Activated CD8-positive, alpha-beta memory T cell treated with anti-CD3 and anti-CD28 coated beads for 1 hour (primary cell): ENCODE results near the gene SRSF12.

Source experiments
- DNase-seq, 2 donors: peaks; one replicate each; pipeline ENCODE4 v3.0.0-alpha.2; 2020; ENCODE audit warnings: low read depth in 1 of 2; ENCODE audit errors: extremely low read depth in 1 of 2

SRSF12 gene

DNA sequence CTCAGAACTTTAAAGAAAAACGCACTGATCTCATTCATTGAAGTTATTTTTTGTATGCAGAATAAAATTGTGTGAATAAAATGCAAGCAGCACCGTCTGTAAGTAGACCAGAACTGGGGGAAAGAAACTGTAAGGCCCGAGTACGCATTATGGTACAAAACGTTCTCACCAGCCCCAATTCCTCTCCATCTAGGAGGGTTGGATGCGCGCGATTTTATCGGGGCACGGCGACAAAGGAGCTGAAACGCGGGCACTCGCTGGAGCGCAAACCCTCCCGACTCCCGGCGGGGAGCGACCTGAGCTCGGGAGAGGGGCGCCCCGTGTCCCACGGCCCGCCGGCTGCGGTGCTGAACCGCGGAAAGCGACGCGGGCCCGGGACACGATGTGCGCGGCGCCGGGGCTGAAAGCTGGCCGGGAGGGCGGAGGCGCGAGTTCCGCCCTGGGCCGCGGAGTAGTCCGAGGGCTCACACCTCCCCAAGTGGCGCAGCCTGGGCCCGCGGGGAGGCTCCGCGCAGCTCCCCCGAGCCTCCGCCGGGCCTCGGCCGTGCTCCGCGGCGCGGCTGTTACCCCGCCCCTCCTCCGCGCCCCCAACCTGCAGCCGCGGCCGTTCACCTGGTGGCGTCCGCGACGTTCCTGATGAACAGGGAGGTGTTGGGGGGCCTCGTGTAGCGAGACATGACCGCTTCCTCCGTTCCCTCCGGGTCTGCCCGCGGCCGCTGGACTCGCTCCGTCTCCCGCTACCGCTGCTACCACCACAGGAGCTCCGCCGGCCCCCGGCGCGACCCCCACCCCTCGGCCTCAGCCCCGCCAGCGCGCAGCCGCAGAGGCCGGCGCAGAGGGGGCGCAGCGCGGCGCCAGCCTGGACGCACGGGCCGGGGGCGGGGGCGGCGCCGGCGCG lies at the start of gene SRSF12:
TSS of gene SRSF12 (minus strand) at position 861 of the 898 bp plus-strand sequence. CDS start at position 677, 184 bp downstream.
- DNase-seq, result peak; percentile 0 to 11

DNA sequence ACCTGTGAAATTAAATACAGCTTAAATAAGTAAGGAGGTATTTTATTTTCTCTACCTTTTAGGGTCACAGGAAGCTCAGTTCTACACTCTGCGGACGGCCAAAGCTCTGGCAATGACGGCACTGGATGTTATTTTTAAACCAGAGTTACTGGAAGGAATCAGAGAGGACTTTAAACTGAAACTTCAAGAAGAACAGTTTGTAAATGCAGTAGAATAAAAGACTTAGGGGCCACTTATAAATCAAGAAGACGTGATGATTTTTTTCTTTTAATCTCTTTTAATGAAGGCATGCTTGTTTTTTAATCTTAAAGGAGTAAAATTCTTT lies 44.1 kb upstream of the SRSF12 start:
- DNase-seq, result no peak

DNA sequence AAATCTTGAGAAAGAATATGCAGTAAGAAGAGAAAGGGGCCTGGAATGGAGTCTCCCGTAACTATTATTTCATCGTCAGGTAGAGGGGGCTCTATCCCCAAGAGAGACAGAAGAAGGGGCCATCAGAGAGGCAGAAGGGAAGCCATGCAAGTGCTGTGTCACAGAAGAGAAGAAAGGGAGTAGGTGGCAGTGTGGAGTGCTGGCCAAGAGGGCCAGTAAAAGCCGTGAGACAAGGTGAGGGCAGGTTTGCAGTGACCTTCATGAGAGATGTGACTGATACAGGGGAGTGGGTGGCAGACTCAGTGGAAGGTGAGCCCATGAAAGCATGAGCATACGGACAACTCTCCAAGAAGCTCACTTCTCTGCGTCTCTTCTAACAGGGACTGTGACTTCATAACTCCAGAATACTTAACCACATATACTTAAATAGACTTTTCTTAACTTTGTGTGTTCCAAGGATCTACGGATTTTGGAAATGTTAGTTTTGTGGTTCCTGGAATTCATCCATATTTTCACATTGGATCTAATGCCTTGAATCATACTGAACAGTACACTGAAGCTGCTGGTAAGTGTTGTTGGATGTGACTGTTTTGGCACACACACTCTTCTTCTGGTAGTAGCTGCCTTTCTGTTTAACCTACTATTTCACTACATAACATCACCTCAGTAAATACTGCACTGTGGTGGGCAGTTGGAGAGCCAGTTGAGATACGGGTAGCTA lies 43.6 kb upstream of the SRSF12 start:
- no peak for DNase-seq

DNA sequence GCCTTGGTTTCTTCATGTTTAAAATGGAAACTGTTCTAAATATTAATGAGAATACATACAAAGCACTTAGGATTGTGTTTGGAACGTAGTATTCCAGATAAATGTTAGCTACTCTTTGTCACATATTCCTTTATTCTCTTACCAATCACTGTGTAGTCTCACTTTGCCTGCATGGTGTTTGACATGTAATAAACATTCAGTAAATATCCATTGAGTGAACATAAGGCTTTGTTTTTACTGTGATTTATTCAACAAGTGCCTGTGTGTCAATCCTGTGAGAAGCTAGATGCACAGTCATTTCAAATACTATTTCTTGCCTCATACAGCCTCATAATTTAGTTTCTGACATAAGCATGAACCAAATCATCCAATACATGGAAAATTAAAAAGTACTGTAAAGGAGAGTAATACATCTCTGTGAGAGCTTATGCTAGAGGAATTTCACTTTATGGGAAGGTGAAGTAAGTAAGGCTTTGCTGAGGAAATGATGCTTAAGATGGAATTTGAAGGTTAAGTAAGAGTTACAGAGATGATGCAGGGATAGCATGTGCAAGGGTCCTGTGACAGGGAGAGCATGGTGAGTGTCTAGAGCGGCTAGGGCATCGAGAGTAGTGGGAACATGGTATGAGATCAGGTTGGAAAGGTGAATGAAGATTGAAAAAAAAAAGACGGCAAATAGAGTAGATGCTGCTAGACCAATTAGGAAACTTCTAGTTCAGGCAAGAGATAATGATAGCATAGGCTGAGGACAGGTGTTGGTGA lies 42.6 kb upstream of the SRSF12 start:
- no peak for DNase-seq

DNA sequence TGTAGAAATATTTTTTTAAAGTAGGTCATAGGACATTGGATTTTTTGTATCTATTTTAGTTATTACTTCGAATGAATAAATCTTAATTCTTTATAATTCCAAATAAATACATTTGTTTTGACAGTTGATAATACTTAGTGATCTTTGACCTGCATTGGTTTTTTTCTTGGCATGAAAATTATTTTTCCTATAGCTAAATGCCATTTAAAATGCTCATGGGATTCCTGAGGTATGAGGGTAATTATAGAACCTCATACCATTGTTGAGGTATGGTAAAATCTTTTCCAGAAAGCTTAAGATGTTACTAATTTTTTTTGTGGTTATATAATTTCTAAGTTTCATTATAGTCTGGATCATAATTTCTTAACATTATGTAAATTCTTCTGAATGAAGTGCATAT lies 36.3 kb upstream of the SRSF12 start:
- no peak for DNase-seq

DNA sequence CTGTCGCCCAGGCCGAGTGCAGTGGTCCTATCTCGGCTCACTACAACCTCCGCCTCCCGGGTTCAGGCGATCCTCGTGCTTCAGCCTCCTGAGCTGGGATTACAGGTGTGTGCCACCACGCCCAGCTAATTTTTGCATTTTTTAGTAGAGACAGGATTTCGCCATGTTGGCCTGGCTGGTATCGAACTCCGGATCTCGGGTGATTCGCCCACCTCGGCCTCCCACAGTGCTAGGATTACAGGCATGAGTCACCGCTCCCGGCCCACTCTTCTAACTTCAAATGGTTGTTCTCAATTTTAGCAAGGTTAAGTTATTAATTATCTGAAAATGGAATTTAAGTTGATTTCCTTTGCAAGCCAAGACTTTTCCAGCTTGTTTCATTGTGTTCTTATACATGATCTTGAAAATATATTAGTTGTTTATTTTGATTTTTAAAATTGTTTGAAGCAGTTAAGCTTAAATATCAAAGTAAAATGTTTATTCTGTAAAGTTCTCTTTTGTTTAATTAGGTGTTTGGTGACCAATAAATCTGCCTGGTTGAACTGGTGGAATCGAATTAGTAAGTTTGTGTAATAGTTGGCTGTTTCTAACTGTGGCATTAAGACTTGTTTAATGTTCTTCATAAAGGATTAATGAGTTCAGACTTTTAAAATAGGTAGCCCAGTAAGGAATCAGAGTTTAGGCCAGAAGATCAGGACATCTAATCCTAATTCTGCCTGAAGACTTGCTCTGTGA lies 30.3 kb upstream of the SRSF12 start:
- no peak for DNase-seq

DNA sequence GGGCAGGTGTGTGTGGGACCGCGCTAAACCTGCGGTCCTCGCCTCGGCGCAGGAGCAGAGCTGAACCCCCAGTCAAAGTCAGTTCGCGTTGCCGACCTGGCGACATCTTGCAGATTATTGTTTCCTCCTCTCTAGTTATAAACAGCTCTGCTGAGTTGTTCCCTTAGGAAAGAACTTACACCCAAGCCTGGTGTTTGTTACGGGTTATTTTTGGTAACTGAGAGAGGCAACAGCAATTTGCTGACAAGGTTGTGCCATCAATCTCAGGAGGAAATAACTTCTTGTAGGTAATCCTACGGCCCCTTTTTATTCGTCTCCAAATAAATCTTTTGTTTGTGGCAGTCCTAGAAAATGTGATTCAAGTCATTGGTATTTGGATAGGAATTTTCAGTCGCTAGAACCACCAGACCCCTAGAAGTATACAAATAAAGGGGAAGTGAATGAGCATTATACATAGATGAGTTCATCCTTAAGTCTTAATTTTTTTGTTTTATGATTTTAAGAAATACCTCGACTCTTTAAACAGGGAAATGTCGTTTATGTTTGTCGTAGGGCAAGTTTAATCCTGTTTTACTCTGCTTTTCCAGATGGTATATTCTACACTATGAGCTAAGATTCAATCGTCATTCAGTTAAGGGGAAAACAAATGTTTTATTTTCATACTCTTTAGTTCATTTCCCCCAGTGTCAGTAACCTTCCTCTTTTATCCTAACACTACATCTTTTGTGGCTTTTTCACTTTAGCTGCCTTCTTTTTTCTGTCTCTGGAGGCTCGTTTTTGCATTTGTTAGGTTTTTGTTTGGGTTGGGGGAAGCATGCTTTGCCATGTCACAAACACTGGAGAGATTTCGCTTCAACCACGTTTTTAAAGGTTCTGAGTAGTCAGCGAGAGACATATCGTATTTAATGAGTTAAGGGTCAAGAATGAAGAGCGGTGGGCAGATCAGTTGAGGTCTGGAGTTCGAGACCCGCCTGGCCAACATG lies 29.1 kb upstream of the SRSF12 start:
- DNase-seq, result peak in 1 of 2 donors; percentile 5

DNA sequence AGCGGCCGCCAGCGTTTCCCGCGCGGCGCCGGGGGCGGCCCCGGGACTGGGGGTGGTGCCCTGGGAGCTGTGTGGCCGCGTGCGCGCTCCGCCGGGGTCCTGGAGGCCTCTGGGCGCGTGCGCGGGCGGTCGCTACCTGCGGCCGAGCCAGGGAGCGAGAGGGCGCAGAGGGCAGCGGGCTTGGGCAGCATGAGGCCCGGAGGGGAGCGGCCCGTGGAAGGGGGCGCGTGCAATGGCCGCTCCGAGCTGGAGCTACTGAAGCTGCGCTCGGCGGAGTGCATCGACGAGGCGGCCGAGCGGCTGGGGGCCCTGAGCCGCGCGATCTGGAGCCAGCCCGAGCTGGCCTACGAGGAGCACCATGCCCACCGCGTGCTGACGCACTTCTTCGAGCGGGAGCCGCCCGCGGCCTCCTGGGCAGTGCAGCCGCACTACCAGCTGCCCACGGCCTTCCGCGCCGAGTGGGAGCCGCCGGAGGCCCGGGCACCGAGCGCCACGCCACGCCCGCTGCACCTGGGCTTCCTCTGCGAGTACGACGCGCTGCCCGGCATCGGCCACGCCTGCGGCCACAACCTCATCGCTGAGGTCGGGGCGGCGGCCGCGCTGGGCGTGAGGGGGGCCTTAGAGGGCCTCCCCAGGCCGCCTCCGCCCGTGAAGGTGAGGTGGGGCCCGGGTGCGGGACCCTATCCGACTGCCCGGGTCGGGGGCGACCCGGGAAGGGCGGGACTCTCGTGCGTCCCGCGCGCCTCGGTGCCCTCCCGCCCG lies 28.3 kb upstream of the SRSF12 start, which contains the start of gene PM20D2:
TSS of gene PM20D2 (plus strand) at position 100 of the 762 bp plus-strand sequence. CDS start at position 190, 90 bp downstream.
- DNase-seq, result peak; percentile 11 to 47

DNA sequence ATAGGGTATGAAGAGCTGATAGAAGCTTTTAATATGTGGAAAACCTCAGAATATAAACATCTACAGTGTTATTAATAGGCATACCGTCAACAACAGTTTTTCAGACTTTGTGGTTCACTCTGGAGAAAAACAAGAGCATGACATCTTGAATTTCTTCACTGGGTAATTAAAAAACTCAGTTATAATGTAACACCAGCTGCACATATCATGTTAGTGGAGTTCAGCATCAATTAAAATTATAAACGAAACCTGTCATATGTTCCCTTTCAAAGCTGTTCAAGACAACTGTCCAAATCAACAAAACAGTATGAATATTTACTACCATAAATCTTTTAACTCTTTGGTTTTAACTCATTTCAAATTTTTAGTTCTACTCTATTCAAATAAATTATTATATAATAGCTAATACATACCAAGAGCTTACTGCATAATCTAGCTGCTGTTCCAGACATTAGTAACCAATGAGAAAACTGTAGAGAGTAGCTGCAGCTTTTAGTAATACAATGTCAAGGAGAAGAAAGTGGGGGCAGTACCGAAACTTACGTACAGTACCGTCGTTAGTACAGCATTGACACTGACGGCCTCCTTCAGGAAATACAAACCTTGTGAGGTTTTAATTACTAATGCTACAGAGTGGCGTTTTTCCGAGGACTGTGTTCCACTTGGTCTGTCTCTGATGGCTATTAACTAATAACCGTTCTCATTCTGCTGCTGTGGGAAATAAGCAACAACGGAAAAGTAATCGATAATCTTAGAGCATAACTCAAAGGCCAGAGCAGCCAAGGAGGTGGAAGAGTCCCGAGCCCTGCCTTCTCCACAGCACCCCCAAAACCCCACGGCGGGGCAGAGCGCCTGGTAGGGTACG lies 27.5 kb upstream of the SRSF12 start:
- DNase-seq, result no peak

DNA sequence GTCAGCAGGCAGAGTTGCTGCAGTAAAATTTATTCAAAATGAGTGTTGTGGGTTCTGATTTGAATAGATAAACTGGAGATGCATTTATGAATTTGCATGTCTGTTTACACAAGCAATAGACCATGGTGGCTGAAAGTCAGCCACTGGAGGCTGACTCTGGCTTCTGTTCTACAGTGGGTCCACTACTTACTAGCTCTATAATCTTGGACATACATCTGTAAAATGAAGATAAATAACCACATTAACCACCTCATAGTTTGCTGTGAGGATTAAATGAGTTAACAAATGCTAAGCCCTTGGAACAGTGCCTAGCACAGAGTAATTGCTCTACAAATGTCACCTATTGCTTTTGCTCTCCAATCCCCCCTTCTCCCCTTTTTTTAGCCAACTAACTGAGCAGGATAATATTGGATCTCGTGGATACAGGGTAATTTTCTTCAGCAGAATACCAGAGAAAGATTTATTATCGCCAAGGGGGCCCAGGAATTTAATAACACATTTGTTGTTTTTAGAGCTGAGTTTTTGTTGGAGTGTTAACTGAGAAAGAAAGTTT lies 26.6 kb upstream of the SRSF12 start:
- no peak for DNase-seq

DNA sequence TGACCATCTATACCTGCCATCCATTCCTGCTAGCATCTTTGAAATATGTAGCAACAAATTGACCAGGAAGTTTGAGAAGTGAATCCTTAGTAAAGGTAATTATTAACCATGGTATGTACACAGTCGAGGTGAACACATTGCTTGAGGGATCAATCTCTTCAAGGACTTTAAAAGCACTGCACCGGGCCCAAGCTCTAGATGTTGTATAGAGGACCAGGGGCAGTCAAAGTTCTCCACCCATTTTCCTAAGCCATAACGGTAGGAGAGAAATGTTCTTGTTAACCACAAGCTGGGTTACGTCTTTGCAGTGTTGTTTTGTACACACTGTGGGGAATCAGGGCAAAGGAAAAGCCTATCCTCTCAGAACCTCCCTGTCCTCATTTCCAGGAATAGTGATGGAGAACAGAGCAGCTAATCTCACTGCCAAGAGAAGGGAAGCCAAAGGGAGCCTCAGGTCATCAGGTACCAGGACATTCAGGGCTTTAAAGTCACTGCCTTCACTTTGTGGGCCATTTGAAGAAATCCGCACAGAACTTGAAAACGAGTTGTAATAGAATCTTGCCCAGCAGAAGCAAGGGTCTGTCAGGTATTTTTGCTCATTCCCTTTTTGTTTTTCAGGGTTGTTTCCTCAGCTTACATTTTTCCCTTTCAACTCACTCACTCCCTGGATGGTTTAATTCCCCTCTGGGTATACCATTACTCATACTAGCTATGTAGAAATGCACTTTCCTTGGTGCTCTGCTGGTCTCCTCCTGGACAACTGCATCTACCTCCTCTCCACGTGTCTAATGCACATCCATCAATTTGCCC lies 22.7 kb upstream of the SRSF12 start:
- DNase-seq, result no peak

DNA sequence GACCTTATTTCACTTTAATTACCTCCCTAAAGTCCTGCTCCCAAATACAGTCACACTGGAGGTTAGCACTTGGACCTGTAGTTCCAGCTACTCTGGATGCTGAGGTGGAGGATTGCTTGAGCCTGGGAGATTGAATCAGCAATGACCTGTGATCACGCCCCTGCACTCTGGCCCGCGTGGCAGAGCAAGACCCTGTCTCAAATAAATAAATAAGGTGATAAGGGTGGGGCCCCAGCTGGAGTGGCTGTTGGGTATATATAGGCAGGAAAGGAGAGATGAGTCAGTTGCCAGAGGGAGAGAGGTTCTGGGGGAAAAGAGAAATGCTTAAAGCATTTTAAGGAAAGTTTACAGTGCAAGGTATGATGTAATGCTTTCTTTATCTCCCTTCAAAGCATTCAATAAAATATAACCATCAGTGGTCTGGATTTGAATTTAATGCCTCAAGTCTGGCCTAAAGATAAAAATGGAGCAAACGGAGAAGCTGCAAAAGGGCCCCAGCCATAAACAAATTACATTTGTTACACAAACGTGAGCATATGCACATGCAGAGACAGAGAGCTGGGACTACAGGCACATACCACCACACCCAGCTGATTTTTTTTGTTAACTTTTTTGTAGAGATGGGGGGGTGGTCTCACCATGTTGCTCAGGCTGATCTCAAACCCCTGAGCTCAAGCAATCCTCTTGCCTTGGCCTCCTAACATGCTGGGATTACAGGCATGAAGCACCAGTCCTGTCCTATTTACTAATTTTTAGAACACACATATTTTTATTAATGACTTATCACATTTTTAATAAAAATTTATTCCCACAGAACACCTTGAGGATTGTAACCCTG lies 21.9 kb upstream of the SRSF12 start:
- DNase-seq, result no peak

DNA sequence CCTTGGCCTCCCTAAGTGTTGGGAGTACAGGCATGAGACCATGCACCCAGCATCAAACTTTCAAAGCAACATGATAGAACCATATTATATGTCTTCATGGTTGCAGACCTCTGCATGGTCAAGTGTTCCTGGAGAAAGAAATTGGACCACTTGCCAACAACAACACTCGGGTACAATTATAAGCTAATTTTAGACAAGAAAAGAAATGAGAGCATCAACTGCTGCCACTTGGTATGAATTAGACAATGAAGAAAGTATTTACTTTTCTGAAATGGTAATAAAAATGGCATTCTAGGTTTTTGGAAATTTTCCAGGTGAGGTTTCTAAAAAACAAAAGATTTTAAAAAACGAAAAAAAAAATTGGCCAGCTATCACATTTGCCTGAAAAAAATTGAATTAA lies 20.3 kb upstream of the SRSF12 start:
- no peak for DNase-seq

DNA sequence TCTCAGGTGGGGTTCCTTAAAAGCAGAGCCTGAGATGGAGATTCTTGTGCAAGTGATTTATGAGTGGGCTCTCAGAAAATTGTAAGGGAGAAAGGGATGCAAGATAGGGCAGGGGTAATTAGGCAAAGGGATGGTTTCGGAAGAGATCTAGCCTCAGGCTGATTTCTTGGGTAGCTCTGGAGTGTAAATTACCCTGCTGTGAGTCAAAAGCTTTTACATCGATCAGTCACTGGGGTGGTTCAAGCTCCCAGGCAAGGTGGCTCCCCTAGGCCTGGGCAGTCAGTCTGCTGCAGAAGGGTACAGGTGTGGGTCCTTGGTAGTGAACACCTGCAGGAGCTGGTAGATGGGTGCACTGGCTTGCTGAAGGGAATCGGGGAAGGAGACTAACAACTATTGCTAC lies 16.9 kb upstream of the SRSF12 start:
- DNase-seq, result no peak

DNA sequence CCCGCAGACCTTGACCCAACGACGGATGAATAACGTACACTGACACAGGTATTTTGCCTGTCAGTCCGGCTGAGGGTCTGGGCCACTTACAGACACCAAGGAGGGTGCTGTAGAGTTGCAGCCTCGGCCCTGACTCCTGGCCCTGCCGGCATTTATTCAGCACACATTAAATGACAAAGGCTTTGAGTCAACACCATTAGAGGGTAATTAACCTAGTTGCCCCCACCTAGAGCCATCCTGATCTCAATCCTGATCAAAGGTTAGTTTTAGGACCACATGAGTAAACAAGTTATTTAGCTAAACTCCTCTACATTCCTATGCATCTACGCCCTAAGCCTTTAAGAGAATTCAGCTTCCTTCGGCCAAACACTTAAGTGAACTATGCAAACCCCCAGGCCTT lies 16.1 kb upstream of the SRSF12 start:
- no peak for DNase-seq

DNA sequence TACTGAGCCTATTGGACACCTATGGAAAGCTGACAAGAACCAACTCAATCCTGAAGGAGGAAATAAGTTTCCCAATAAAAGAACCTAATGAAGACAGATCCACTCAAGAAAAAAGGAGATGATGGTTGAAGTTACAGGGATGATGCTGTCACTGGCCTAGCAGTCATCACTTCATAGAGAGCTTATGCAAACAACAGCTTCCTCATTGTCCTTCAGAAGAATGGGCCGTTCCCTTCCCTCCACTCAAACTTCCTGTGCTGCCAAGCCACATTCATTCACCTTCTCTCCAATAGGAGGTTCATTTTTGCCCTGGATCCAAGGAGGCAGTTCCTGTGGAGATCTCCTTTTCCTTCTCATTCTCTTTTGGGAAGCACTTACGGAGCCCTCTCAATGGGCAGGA lies 14.2 kb upstream of the SRSF12 start:
- DNase-seq, result no peak
